GM18505 (cell line): ENCODE measurements around the gene SCNN1A.

Experiments
- ATAC-seq: cut with Tn5 transposase; IDR thresholded peaks from one replicate; pipeline ENCODE4 v1.9.1; 2021; ENCODE audit not compliant: unreplicated experiment
- POLR2A ChIP-seq: IDR thresholded peaks from 4 replicates; pipeline ENCODE4 v1.6.1; 2011; ENCODE audit warnings: borderline replicate concordance; ENCODE audit not compliant: insufficient read depth, insufficient read length; ENCODE audit errors: extremely low read depth

The SCNN1A gene

GRCh38 chr12:6377667-6377994, 2.3 kb upstream of the SCNN1A start:
- no peak for ATAC-seq

GRCh38 chr12:6376870-6377666, 1.7 kb upstream of the SCNN1A start:
- no peak for TF ChIP-seq POLR2A
- ATAC-seq, result no peak

More at GRCh38 chr12:6377667-6377994, 2.3 kb upstream of the SCNN1A start:
- no peak for TF ChIP-seq POLR2A

GRCh38 chr12:6376079-6376869, 911 bp upstream of the SCNN1A start:
- no peak for TF ChIP-seq POLR2A
- no peak for ATAC-seq

- no peak for ATAC-seq
- TF ChIP-seq POLR2A, result no peak
Observed at GRCh38 chr12:6374786-6375160, 590 bp downstream of the SCNN1A start.

- ATAC-seq, result no peak
- TF ChIP-seq POLR2A, result no peak
Observed at GRCh38 chr12:6374028-6374785, 1.2 kb downstream of the SCNN1A start.

GRCh38 chr12:6373022-6373787, 2.2 kb downstream of the SCNN1A start:
- TF ChIP-seq POLR2A, result no peak

GRCh38 chr12:6372403-6373003, 2.9 kb downstream of the SCNN1A start:
- TF ChIP-seq POLR2A, result no peak
- ATAC-seq, result no peak

More at GRCh38 chr12:6373022-6373787, 2.2 kb downstream of the SCNN1A start:
- no peak for ATAC-seq

GRCh38 chr12:6370994-6371754, 4.2 kb downstream of the SCNN1A start:
- no peak for ATAC-seq
- no peak for TF ChIP-seq POLR2A

GRCh38 chr12:6370576-6370935, 4.8 kb downstream of the SCNN1A start:
- no peak for TF ChIP-seq POLR2A
- ATAC-seq, result no peak

- TF ChIP-seq POLR2A, result no peak
- ATAC-seq, result no peak
Observed at GRCh38 chr12:6369916-6370575, 5.3 kb downstream of the SCNN1A start.

GRCh38 chr12:6368906-6369525, 6.3 kb downstream of the SCNN1A start:
- TF ChIP-seq POLR2A, result no peak
- no peak for ATAC-seq
